Stimulated activated CD8-positive, alpha-beta memory T cell treated with anti-CD3 and anti-CD28 coated beads, Interleukin-7, amount 100 ng/mL, for 4 hours (primary cell): Measurements from ENCODE around the gene DAP.
"Not testable (repeated sequence)": the region's sequence is repeated elsewhere in the genome, so short reads cannot be mapped to it uniquely, and the experiment has no call there.

Source experiments
- DNase-seq, 2 donors: peaks; one replicate each; pipeline ENCODE4 v3.0.0-alpha.2; 2020; ENCODE audit warnings: low read depth in 2 of 2

The DAP gene

GRCh38 chr5:10734037-10734709, 26.9 kb downstream of the DAP start:
- no peak for DNase-seq

- no peak for DNase-seq
These were observed 27.6 kb downstream of the DAP start for GRCh38 chr5:10733426-10733825.

- DNase-seq = no peak
These were observed 29.1 kb downstream of the DAP start for GRCh38 chr5:10731913-10732312.

- DNase-seq = no peak
These were observed 31.0 kb downstream of the DAP start for GRCh38 chr5:10730043-10730351.

GRCh38 chr5:10729320-10730042, 31.6 kb downstream of the DAP start:
- DNase-seq = no peak

- DNase-seq = no peak
These were observed 32.4 kb downstream of the DAP start for GRCh38 chr5:10728679-10729078.

- DNase-seq = no peak
These were observed 33.2 kb downstream of the DAP start for GRCh38 chr5:10727861-10728260.

GRCh38 chr5:10726913-10727517, 34.0 kb downstream of the DAP start:
- peak in 1 of 2 donors; percentile 13 for DNase-seq

GRCh38 chr5:10726179-10726912, 34.7 kb downstream of the DAP start:
- DNase-seq = no peak

- no peak for DNase-seq
These were observed 35.4 kb downstream of the DAP start for GRCh38 chr5:10725636-10726035.

GRCh38 chr5:10724781-10725507, 36.1 kb downstream of the DAP start:
- no peak for DNase-seq

- DNase-seq = no peak
These were observed 37.5 kb downstream of the DAP start for GRCh38 chr5:10723514-10723913.

- not testable (repeated sequence) for DNase-seq
These were observed 40.3 kb downstream of the DAP start for GRCh38 chr5:10720766-10721165.

- no peak for DNase-seq
These were observed 41.1 kb downstream of the DAP start for GRCh38 chr5:10719965-10720364.

- DNase-seq = not testable (repeated sequence)
These were observed 42.4 kb downstream of the DAP start for GRCh38 chr5:10718617-10719016.

- DNase-seq = not testable (repeated sequence)
These were observed 44.2 kb downstream of the DAP start for GRCh38 chr5:10716825-10717224.

- no peak for DNase-seq
These were observed 45.3 kb downstream of the DAP start for GRCh38 chr5:10715605-10716290.

- no peak for DNase-seq
These were observed 48.3 kb downstream of the DAP start for GRCh38 chr5:10712574-10713366.

GRCh38 chr5:10711562-10711961, 49.5 kb downstream of the DAP start:
- no peak for DNase-seq

GRCh38 chr5:10710513-10711128, 50.4 kb downstream of the DAP start:
- DNase-seq = no peak
